Measurements from ENCODE around the gene MYBBP1A. TPM values are rescaled to one million over a fixed set of nuclear protein-coding genes. Genes with fewer than 3 reads are reported as not detected.
"Not testable (repeated sequence)": the region's sequence is repeated elsewhere in the genome, so short reads cannot be mapped to it uniquely, and the experiment has no call there.

MYBBP1A gene
- total RNA-seq, 1 donor from 2014 or later = 92.0 TPM

DNA sequence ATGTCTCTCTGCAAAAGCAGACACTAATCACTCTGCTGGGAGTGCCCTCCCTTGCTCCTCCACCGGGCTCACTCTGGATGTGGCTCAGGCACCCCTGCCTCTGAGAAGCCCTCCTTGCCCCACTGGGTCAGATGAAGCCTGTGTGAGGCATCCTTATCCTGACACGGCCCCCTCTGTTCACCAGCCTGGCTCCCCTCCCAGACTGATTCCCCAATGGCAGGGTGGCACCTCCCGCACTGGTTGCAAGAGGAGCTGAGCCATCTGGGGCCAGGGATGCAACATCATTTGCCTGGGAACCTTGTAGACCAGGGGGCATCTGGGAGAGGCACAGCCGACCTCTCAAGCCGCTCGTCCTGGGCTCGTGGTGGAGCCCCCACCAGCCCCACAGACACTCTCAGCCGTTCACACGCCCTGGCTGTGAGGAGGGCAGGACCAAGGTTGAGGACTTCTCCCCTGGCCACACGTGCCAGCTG lies 35.8 kb upstream of the MYBBP1A start:
- DNase-seq (ENCODE audit: low read depth) = no peak
- H3K27me3 ChIP-seq (ENCODE audit: control insufficient read depth, insufficient read depth, low read length) = peaks cover 34% of the 10 kb centered on the region
- H3K36me3 ChIP-seq (ENCODE audit: control insufficient read depth, insufficient read depth, low read length) = no peaks in the 10 kb centered on the region
- no peak overlapping the region for H3K4me3 ChIP-seq (ENCODE audit: low read depth, low read length)
- TF ChIP-seq, protein P1, sequence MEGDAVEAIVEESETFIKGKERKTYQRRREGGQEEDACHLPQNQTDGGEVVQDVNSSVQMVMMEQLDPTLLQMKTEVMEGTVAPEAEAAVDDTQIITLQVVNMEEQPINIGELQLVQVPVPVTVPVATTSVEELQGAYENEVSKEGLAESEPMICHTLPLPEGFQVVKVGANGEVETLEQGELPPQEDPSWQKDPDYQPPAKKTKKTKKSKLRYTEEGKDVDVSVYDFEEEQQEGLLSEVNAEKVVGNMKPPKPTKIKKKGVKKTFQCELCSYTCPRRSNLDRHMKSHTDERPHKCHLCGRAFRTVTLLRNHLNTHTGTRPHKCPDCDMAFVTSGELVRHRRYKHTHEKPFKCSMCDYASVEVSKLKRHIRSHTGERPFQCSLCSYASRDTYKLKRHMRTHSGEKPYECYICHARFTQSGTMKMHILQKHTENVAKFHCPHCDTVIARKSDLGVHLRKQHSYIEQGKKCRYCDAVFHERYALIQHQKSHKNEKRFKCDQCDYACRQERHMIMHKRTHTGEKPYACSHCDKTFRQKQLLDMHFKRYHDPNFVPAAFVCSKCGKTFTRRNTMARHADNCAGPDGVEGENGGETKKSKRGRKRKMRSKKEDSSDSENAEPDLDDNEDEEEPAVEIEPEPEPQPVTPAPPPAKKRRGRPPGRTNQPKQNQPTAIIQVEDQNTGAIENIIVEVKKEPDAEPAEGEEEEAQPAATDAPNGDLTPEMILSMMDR (IDR thresholded peaks at IDR 0.05; ENCODE audit: insufficient read depth, low read length, poor library complexity, severe bottlenecking) = no peak

DNA sequence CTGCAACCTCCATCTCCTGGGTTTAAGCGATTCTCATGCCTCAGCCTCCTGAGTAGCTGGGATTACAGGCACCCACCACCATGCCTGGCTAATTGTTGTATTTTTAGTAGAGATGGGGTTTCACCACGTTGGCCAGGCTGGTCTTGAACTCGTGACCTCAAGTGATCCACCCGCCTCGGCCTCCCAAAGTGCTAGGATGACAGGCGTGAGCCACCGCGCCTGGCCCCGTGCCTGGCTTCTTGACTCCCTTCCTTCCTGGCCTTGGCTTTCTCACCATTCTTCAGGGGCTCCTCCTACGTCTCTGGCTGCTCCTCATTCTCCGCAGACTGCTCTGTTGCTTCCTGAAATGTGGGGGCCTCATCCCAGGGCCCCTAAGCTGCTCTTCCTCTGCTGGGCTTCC lies 34.9 kb upstream of the MYBBP1A start:
- not testable (repeated sequence) for DNase-seq (ENCODE audit: low read depth); H3K36me3 ChIP-seq (ENCODE audit: control insufficient read depth, insufficient read depth, low read length); H3K4me3 ChIP-seq (ENCODE audit: low read depth, low read length)
- peaks cover 35% of the 10 kb centered on the region for H3K27me3 ChIP-seq (ENCODE audit: control insufficient read depth, insufficient read depth, low read length)

DNA sequence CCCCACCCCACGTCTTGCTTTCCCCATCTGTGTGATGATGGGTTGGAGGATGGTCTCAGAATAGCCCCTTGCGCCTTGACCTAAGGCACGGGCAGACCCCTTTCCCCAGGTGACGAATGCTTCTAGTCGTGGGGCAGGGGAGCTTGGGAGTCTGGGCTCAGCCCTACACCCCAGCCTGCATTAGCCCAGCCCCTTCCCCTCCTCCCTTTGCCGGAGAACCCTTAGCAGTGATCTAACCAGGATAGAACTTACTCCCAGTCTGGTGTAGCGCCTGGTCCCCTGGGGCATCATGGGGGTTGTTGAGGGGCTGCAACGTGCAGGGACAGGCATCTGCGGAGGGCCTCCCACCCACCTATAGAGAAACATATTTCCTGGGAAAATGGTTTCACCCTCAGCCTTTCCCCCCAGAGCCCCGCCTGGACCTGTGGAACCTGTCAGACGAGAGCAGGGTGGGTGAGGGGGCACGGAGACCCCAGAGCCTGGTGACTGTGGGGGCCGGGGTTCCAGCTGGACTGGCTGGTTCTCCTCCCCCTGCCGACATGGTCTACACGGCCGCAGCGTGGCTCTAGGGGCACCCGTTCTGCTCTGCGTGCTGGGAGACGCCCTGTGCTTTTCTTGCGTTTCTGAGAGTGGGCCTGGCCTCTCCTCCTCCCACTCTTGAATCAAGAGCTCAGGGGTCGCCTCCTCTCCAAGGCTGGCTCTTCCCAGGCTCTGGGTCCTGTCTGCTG lies 33.9 kb upstream of the MYBBP1A start:
- TF ChIP-seq, protein P1 (IDR thresholded peaks at IDR 0.05; ENCODE audit: insufficient read depth, low read length, poor library complexity, severe bottlenecking) = no peak
- DNase-seq (ENCODE audit: low read depth) = no peak
- Histone ChIP-seq H3K27me3 (ENCODE audit: control insufficient read depth, insufficient read depth, low read length) (peaks cover 36% of the 10 kb centered on the region), H3K36me3 (ENCODE audit: control insufficient read depth, insufficient read depth, low read length) (no peaks in the 10 kb centered on the region), H3K4me3 (ENCODE audit: low read depth, low read length) (no peak overlapping the region)

DNA sequence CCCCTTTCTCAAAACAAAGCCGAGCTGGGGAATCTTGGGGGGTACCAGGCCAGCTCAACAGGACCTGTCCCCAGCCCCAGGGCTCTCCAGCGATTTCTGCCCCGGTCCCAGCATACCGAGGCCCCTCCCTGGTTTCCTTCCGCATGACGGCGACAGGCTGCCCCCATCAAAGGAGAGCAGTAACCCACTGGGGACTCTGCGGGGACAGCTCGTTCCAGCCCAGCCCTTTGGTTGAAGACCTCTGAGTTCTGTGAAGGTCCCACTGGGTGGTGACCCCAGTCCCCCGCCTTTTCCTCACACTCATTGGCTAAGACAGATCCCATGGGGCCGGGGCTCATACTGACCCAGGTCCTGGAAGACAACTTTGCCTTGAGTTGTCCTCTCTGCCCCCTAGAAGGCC lies 33.2 kb upstream of the MYBBP1A start:
- H3K36me3 ChIP-seq (ENCODE audit: control insufficient read depth, insufficient read depth, low read length) = no peaks in the 10 kb centered on the region
- no peak for DNase-seq (ENCODE audit: low read depth)
- TF ChIP-seq, protein P1 (IDR thresholded peaks at IDR 0.05; ENCODE audit: insufficient read depth, low read length, poor library complexity, severe bottlenecking) = no peak
- peaks cover 42% of the 10 kb centered on the region for H3K27me3 ChIP-seq (ENCODE audit: control insufficient read depth, insufficient read depth, low read length)
- H3K4me3 ChIP-seq (ENCODE audit: low read depth, low read length) = no peak overlapping the region

DNA sequence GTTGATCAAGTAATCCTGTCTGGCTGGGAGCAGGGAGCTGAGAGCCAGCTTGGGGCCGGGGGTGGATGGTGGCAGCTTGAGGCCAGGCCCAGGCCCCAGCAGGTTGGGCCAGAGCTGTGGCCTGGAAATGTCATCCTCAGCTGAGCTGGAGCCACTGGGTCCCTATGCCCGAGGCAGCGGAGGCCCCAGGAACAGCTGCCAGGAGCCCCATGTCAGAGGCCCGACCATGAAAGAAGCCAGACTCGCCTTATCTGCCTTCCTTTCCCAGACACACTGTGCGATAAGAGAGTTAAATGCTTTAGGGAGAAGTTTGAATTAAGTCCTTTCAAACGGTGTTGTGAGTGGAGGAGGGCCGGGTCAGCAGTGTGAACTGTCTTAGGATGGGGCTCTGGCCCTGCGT lies 32.6 kb upstream of the MYBBP1A start:
- H3K36me3 ChIP-seq (ENCODE audit: control insufficient read depth, insufficient read depth, low read length) = no peaks in the 10 kb centered on the region
- TF ChIP-seq, protein P1 (IDR thresholded peaks at IDR 0.05; ENCODE audit: insufficient read depth, low read length, poor library complexity, severe bottlenecking) = no peak
- DNase-seq (ENCODE audit: low read depth) = no peak
- H3K27me3 ChIP-seq (ENCODE audit: control insufficient read depth, insufficient read depth, low read length) = peaks cover 47% of the 10 kb centered on the region
- no peak overlapping the region for H3K4me3 ChIP-seq (ENCODE audit: low read depth, low read length)

DNA sequence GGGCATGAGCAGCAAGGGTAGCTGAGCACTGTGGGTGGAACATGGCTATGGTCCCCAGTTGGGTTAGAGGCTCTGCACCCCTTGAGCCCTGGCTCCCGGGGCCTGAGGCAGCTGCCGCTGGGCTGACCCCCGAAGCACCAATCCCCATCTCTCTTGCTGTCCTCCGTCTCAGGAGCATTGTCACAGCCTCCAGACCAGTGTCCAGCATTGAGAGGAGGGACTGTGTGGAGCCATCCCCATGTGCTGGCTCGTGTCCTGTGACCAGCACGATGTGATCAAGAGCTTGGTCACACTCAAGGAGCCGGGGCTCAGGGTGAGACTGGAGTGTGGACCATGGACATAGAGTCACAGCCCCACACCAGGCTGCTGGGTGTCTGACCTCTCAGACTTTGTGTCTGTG lies 32.0 kb upstream of the MYBBP1A start:
- Histone ChIP-seq H3K36me3 (ENCODE audit: control insufficient read depth, insufficient read depth, low read length) (no peaks in the 10 kb centered on the region), H3K27me3 (ENCODE audit: control insufficient read depth, insufficient read depth, low read length) (peaks cover 53% of the 10 kb centered on the region), H3K4me3 (ENCODE audit: low read depth, low read length) (no peak overlapping the region)
- TF ChIP-seq, protein P1 (IDR thresholded peaks at IDR 0.05; ENCODE audit: insufficient read depth, low read length, poor library complexity, severe bottlenecking) = no peak
- no peak for DNase-seq (ENCODE audit: low read depth)
